Measurements from ENCODE around the gene DLG2. TPM values are rescaled to one million over a fixed set of nuclear protein-coding genes. Genes with fewer than 3 reads are reported as not detected.

The DLG2 gene
- total and polyA plus RNA-seq, 2 of the 8 experiments (the other 6 are each of a cell fraction or from before 2014, with no cell fraction given), result 1.7 to 14.3 TPM

- 82% methylated on average over 1 of the region's 1 CpG; no CpG with 5 or more reads in 1 of the 2 experiments for WGBS, 2 experiments (ENCODE audit: extremely low coverage in 1 of 2, insufficient coverage in 1 of 2, insufficient read length in 1 of 2, insufficient replicate concordance in 2 of 2, low coverage in 1 of 2, low lambda C conversion rate in 2 of 2, missing lambda C conversion rate in 1 of 2)
- no peak overlapping the region for H3K14ac ChIP-seq (ENCODE audit: insufficient read length)
- H2BK120ac ChIP-seq (replicated peaks; ENCODE audit: low read depth, low read length), result no peak overlapping the region
- H3K23me2 ChIP-seq (ENCODE audit: low read depth, low read length), result no peaks in the 10 kb centered on the region
- H4K8ac ChIP-seq (ENCODE audit: extremely low read depth, insufficient read depth, low read length), result no peak overlapping the region
- H3K4me1 ChIP-seq (replicated peaks in 1 of 4; ENCODE audit: control insufficient read depth in 3 of 4, insufficient read depth in 4 of 4, low read length in 3 of 4), result peaks cover 0 to 3% (median 0%) of the 10 kb centered on the region in 4 experiments; a peak in 1 of 7 replicates
- H2BK5ac ChIP-seq (ENCODE audit: low read depth, low read length), result no peak overlapping the region
- no peak overlapping the region for H3K56ac ChIP-seq (replicated peaks; ENCODE audit: insufficient read length, low read depth, low read length)
- no peak overlapping the region for H3K27ac ChIP-seq (ENCODE audit: low read depth, low read length)
- no peak overlapping the region for H4K5ac ChIP-seq (ENCODE audit: insufficient read length, low read depth, low read length)
- H3K9me3 ChIP-seq (ENCODE audit: insufficient read depth in 2 of 2, low read depth in 1 of 2, low read length in 1 of 2), result no peaks in the 10 kb centered on the region
- H3K79me1 ChIP-seq (ENCODE audit: low read depth, low read length), result no peaks in the 10 kb centered on the region
- no peaks in the 10 kb centered on the region for H3K36me3 ChIP-seq (ENCODE audit: control insufficient read depth in 2 of 4, insufficient read depth in 4 of 4, low read length in 3 of 4)
- ChIA-PET POLR2A (ENCODE audit: partially characterized antibody) (no interaction called here), CTCF (ENCODE audit: partially characterized antibody) (interaction anchor here (1.1 to 1.7 kb wide), 2 partner anchors 10 to 128 kb away, joined by 3 to 7 read pairs; no protein-coding TSS in a partner anchor)
- H2BK15ac ChIP-seq (ENCODE audit: low read length), result no peak overlapping the region
- H3K18ac ChIP-seq (ENCODE audit: extremely low read depth, low read length), result no peak overlapping the region
- DNase-seq (ENCODE audit: low read depth in 1 of 2, low spot score in 2 of 2), result no peak
- TF ChIP-seq TCF12 (IDR thresholded peaks at IDR 0.05; ENCODE audit: low read depth, low read length), result no peak
- no peak for TF ChIP-seq CHD2 (IDR thresholded peaks at IDR 0.05; ENCODE audit: low read length)
- TF ChIP-seq RNF2 (IDR thresholded peaks at IDR 0.05; ENCODE audit: borderline replicate concordance, low read depth, low read length, missing control alignments, poor library complexity, severe bottlenecking), result no peak
- TF ChIP-seq SP4 (IDR thresholded peaks at IDR 0.05; ENCODE audit: low read length), result no peak
- no peak for TF ChIP-seq TBP (IDR thresholded peaks at IDR 0.05; ENCODE audit: low read depth, low read length)
- no peak for TF ChIP-seq MAX (IDR thresholded peaks at IDR 0.05)
- TF ChIP-seq JUN (IDR thresholded peaks at IDR 0.05; ENCODE audit: low read depth, low read length), result no peak
- no peak for TF ChIP-seq ASH2L (IDR thresholded peaks at IDR 0.05; ENCODE audit: low read length)
- H3K23ac ChIP-seq (ENCODE audit: insufficient read length), result no peak overlapping the region
- H3K79me2 ChIP-seq (ENCODE audit: control insufficient read depth in 1 of 2, insufficient read depth in 2 of 2, low read length in 2 of 2), result no peaks in the 10 kb centered on the region
- no peak overlapping the region for H3K9ac ChIP-seq (replicated peaks in 1 of 4; ENCODE audit: extremely low read depth in 1 of 4, low read depth in 3 of 4, low read length in 3 of 4)
- H4K20me1 ChIP-seq (replicated peaks in 1 of 2; ENCODE audit: control insufficient read depth in 1 of 2, insufficient read depth in 2 of 2, low read length in 2 of 2), result no peaks in the 10 kb centered on the region
- no peak overlapping the region for H2BK20ac ChIP-seq (ENCODE audit: low read length)
- H3K27me3 ChIP-seq (replicated peaks in 1 of 4; ENCODE audit: control insufficient read depth in 3 of 4, extremely low read depth in 1 of 4, insufficient read depth in 3 of 4, low read length in 3 of 4), result no peaks in the 10 kb centered on the region
- no peak overlapping the region for H4K91ac ChIP-seq (replicated peaks; ENCODE audit: insufficient read length, low read length)
- no peak overlapping the region for H3K4me2 ChIP-seq (ENCODE audit: insufficient read depth in 1 of 2, low read depth in 2 of 2, low read length in 2 of 2)
- no peak overlapping the region for H3K4ac ChIP-seq (replicated peaks; ENCODE audit: insufficient read length, low read depth, low read length)
- no peak overlapping the region for H2AK5ac ChIP-seq (ENCODE audit: low read depth, low read length)
- H2AFZ ChIP-seq (ENCODE audit: low read length), result no peak overlapping the region
- H3K4me3 ChIP-seq (ENCODE audit: extremely low read depth in 1 of 4, insufficient read depth in 2 of 4, low read depth in 3 of 4, low read length in 4 of 4), result no peak overlapping the region
- no peak for FAIRE-seq
- H2BK12ac ChIP-seq (ENCODE audit: low read depth, low read length), result no peak overlapping the region
These were observed 1647.6 kb downstream of the DLG2 start for GRCh38 chr11:83979593-83979992.
